GM12872 (cell line): ENCODE data around the gene GLIPR1L1.
A peak's percentile ranks its signal among the peaks of the same experiment; 100 is the strongest.

Experiments used
- TF ChIP-seq, protein P1 (sequence below): IDR thresholded peaks from 3 replicates; pipeline ENCODE4 v1.5.1; 2011; ENCODE audit warnings: low read depth, mild to moderate bottlenecking, low read length, moderate library complexity; ENCODE audit not compliant: insufficient read depth

The GLIPR1L1 gene

DNA sequence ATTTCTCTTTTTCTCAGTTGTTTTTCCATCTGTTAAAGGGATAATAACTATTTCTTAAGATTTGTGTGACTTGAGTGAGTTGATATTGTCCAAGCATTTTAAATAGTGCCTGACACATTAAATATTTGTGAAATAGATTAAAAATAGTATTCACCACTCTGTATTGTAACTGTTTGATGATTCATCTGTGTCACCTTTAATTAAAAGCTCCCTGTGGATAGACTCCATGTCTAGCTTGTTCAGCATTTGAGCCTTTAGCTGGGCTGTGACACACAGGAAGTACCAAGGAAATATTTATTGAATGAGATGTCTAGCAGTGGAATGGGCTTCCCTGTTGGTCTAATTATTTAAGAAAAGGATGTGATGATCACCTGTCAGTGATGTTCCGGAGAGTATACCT lies 54.6 kb downstream of the GLIPR1L1 start:
- TF ChIP-seq, protein P1, sequence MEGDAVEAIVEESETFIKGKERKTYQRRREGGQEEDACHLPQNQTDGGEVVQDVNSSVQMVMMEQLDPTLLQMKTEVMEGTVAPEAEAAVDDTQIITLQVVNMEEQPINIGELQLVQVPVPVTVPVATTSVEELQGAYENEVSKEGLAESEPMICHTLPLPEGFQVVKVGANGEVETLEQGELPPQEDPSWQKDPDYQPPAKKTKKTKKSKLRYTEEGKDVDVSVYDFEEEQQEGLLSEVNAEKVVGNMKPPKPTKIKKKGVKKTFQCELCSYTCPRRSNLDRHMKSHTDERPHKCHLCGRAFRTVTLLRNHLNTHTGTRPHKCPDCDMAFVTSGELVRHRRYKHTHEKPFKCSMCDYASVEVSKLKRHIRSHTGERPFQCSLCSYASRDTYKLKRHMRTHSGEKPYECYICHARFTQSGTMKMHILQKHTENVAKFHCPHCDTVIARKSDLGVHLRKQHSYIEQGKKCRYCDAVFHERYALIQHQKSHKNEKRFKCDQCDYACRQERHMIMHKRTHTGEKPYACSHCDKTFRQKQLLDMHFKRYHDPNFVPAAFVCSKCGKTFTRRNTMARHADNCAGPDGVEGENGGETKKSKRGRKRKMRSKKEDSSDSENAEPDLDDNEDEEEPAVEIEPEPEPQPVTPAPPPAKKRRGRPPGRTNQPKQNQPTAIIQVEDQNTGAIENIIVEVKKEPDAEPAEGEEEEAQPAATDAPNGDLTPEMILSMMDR = no peak

DNA sequence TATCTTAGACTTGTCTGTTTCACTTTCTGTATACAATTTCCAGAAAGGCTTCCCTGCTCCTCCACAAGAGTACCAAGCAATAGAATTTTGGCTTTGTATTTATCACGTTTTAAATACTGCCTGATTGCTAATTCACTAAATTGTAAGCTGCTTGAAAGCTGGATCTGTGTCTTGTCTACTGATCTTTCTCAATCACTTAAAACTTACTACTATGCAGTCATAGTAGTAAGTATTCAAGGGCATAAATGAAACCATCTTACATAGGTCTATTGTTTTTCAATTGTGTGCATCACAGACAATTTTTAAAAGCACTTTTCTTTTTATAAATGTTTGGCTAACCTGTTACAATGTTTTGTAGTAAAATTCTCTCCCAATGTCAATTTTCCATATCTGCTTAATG lies 55.2 kb downstream of the GLIPR1L1 start:
- TF ChIP-seq, protein P1 = no peak

DNA sequence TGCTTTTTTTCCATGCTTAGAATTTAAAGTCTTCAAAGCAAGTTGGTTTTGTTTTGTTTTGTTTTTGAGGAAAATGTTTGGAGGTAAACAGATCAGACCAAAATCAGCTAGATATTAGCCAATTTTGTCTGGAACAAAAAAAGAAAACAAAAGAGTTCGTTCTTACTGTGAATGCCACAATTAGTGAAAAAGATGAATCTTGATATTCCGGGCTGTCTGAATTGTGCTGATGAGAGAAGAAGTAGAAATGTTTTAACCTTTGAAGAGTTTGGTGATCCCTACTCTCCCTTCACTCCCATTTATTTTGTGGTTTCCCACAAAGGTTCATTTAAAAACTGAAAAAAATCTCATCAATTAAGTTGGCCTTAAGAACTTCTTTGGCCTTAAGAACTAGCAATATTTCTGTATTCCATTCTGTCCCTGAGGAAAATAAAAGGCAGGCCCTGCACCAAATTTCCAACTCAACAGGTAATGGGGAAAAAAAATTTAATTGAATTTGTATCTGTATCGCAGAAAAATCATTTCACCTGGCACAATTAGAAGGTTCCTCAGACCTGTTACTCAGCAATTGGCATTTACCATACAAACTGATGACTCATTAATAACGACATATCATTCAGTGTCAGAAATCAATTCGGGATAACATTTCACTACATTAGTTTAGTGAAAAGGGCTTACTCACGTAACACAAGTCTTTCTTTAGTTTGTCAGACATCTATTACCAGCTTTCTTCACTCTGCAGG lies 55.9 kb downstream of the GLIPR1L1 start:
- TF ChIP-seq, protein P1 = no peak

DNA sequence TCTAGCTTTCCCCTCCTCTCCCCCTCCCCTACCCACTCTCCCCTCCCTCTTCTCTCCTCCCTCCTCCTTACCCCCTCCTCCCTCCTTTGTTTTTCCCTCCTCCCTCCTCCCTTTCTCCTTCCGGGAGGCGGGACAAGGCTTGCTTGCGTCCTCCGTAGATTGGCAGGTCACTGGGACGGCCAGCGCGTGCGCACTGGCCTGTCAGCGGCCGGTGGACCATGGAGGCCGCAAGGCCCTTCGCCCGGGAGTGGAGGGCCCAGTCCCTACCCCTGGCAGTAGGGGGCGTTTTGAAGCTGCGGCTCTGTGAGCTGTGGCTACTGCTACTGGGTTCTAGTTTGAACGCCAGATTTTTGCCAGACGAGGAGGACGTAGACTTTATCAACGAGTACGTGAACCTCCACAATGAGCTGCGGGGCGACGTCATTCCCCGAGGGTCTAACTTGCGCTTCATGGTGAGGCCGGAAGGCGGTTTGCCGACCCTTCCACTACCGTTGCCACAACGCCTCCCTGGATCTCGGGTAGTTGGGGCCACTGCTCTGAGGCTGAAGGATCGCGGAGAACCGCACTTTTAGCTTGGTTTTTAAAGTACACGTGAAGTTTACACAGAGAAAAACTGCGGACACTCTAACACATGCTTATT lies 56.5 kb downstream of the GLIPR1L1 start, which contains the start of gene GLIPR1L2:
GLIPR1L2 (plus strand) TSS at position 191 of the 640 bp plus-strand sequence; CDS start at position 219, 28 bp downstream.
- TF ChIP-seq, protein P1 = peak; percentile 93

DNA sequence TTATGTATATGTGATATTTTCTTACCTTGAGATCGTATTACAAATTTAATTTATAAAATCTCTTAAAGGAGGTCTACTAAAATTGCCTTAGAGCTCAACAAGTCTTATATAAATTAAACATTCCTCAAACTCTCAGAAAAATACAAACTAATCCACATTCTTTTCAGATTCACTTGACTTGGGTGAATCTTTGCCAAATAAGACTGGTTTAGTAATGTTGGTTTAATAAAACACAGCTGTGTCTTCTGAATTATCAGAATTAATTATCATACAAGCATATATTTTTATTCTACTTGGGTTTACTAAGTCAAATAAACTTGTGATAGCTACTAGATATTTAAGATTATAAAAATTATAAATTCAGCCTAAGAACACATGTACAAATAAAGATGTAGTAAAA lies 69.8 kb downstream of the GLIPR1L1 start:
- TF ChIP-seq, protein P1 = no peak

DNA sequence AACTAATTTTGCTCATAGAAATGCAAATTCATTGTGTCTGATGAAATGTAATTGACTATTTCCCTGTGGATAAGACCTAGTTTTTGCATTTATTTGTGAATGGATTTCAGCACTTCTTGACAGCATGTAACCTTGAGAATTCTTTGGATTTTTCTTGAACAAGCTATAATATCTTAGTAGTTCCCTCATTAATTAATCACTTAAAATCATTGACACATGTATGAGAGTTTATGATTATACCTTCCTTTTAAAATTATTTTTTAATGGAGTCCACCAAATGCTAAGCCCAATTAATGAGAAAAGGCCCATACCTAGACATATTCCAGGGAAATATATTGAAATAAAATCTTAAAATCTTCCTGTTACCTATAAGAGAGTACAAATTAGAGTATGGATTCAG lies 73.2 kb downstream of the GLIPR1L1 start:
- TF ChIP-seq, protein P1 = no peak

DNA sequence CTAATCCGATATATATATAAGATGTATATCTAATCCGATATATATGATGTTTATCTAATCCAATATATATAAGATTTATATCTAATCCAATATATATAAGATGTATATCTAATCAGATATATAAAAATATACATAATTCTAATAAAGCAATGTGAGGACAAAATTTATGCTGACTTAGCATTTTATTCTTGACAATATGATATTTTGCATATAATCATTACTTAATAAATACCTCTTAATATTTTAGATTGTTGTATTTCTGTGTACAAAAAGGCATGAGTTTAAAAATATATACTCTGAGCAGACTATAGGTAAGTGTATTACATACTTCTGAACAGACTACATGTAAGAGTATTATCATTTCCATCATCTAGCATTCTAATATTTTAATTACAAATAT lies 75.4 kb downstream of the GLIPR1L1 start:
- TF ChIP-seq, protein P1 = no peak
